ENCODE data around the gene WDR33. TPM values are rescaled to one million over a fixed set of nuclear protein-coding genes. Genes with fewer than 3 reads are reported as not detected.

Gene WDR33
- total and polyA plus RNA-seq, 2 of the 13 experiments (the other 11 are each of a cell fraction or from before 2014, with no cell fraction given) = 54.9 to 78.2 TPM

GRCh38 chr2:127679680-127680361 is 131.2 kb downstream of the WDR33 start:
- BruUV-seq (replicated peaks) = no TSS peak
- intact Hi-C loops (cut with micrococcal nuclease; ENCODE audit: unreplicated experiment) = no loop called here
- peak; percentile 26 for ATAC-seq
- in situ Hi-C loops (cut with HindIII; ENCODE audit: extremely low pct_ligation_motif_present, low pct_unique_long_range_greater_than_20kb) = no loop called here
- ChIA-PET POLR2A (no interaction called here), CTCF (ENCODE audit: low intra/inter-chr PET ratio, low total read pairs) (no interaction called here)
- H3K4me3 ChIP-seq (replicated peaks in 1 of 3; ENCODE audit: insufficient read depth in 1 of 3, low read depth in 2 of 3, low read length in 3 of 3) = peak overlapping the region in 1 of 3 experiments; percentile 27; a peak in 1 of 6 replicates
- no peaks in the 10 kb centered on the region for H3K9me3 ChIP-seq (ENCODE audit: low read length)
- no peak overlapping the region for H3K9ac ChIP-seq (ENCODE audit: insufficient read depth, low read depth, low read length)
- no peaks in the 10 kb centered on the region; the same call in 1 of the 2 replicates for H4K20me1 ChIP-seq (ENCODE audit: insufficient read depth, low read length)
- no peak overlapping the region for H2AFZ ChIP-seq (ENCODE audit: low read length)
- 12% methylated on average over 15 of the region's 15 CpGs for WGBS (ENCODE audit: low lambda C conversion rate)
- peak overlapping the region; percentile 59 for H3K4me2 ChIP-seq (ENCODE audit: low read depth, low read length)
- peaks cover 25% of the 10 kb centered on the region for H3K4me1 ChIP-seq (ENCODE audit: insufficient read depth, low read length)
- no peak overlapping the region for H3K27ac ChIP-seq (ENCODE audit: extremely low read length, insufficient read depth, low read length)
- FAIRE-seq = no peak
- H3K36me3 ChIP-seq (replicated peaks in 1 of 2; ENCODE audit: control insufficient read depth in 1 of 2, insufficient read depth in 2 of 2, low read length in 2 of 2) = no peaks in the 10 kb centered on the region
- no peaks in the 10 kb centered on the region for H3K79me2 ChIP-seq (ENCODE audit: insufficient read depth, low read length)
- peaks cover 14 to 78% of the 10 kb centered on the region in 2 experiments for H3K27me3 ChIP-seq (ENCODE audit: control insufficient read depth in 1 of 2, insufficient read depth in 2 of 2, low read length in 2 of 2)
- DNase-seq (ENCODE audit: low spot score) = no peak
- no peak for TF ChIP-seq CBX2 (IDR thresholded peaks at IDR 0.05; ENCODE audit: low read depth, low read length)
- TF ChIP-seq CBX2 (CRISPR knock-in tag; IDR thresholded peaks at IDR 0.05; ENCODE audit: low read depth) = no peak
- TF ChIP-seq U2AF2 (IDR thresholded peaks at IDR 0.05; ENCODE audit: low read depth, low read length) = no peak
- peak; percentile 61; the same call in 1 of the 2 replicates for TF ChIP-seq NRL (CRISPR knock-in tag; IDR thresholded peaks at IDR 0.05; ENCODE audit: borderline replicate concordance)
- peak; percentile 53 for TF ChIP-seq SRSF1 (optimal IDR thresholded peaks at IDR 0.05; ENCODE audit: low read depth, low read length)
- 0 out of 2 replicates have a peak, but pooled peaks have one; percentile 9 for TF ChIP-seq HNF4A (CRISPR knock-in tag; IDR thresholded peaks at IDR 0.05)
- 0 out of 2 replicates have a peak, but pooled peaks have one; percentile 25 for TF ChIP-seq BORCS8-MEF2B (CRISPR knock-in tag; IDR thresholded peaks at IDR 0.05)
- no peak for TF ChIP-seq NR0B2 (CRISPR knock-in tag; IDR thresholded peaks at IDR 0.05)
- TF ChIP-seq DMTF1 (CRISPR knock-in tag; IDR thresholded peaks at IDR 0.05) = no peak
- TF ChIP-seq SALL1 (CRISPR knock-in tag; IDR thresholded peaks at IDR 0.05) = peak; percentile 14; the same call in 1 of the 2 replicates
- peak; percentile 36; the same call in 1 of the 2 replicates for TF ChIP-seq TCF7 (IDR thresholded peaks at IDR 0.05; ENCODE audit: low read depth)
- no peak for TF ChIP-seq IRF9 (CRISPR knock-in tag; IDR thresholded peaks at IDR 0.05; ENCODE audit: borderline replicate concordance)
- 0 out of 2 replicates have a peak, but pooled peaks have one; percentile 46 for TF ChIP-seq PATZ1 (CRISPR knock-in tag; IDR thresholded peaks at IDR 0.05)
- TF ChIP-seq SMAD3 (CRISPR knock-in tag; IDR thresholded peaks at IDR 0.05) = no peak
- TF ChIP-seq ZFP91 (CRISPR knock-in tag; IDR thresholded peaks at IDR 0.05; ENCODE audit: borderline replicate concordance) = no peak
- TF ChIP-seq ZNF256 (CRISPR knock-in tag; conservative IDR thresholded peaks at IDR 0.05) = no peak
